ENCODE results near the gene COL19A1.

COL19A1 gene

GRCh38 chr6:69987550-69987949 is 121.2 kb downstream of the COL19A1 start:
- Histone ChIP-seq H3K4me3 (ENCODE audit: low read length, poor library complexity, severe bottlenecking) (no peak overlapping the region), H3K27me3 (ENCODE audit: insufficient read depth, low read length, poor library complexity, severe bottlenecking) (no peaks in the 10 kb centered on the region), H3K4me2 (ENCODE audit: low read depth, low read length, poor library complexity, severe bottlenecking) (no peak overlapping the region), H4K20me1 (ENCODE audit: insufficient read depth, low read length, poor library complexity, severe bottlenecking) (no peaks in the 10 kb centered on the region), H3K4me1 (ENCODE audit: insufficient read depth, low read length, poor library complexity, severe bottlenecking) (no peaks in the 10 kb centered on the region), H2AFZ (ENCODE audit: low read length) (no peak overlapping the region), H3K9ac (ENCODE audit: low read depth, low read length, poor library complexity, severe bottlenecking) (no peak overlapping the region), H3K79me2 (ENCODE audit: insufficient read depth, low read length) (no peaks in the 10 kb centered on the region), H3K36me3 (ENCODE audit: insufficient read depth, low read length) (no peaks in the 10 kb centered on the region), H3K9me2 (replicated peaks; ENCODE audit: low read depth, low read length) (no peaks in the 10 kb centered on the region), H3K9me3 (ENCODE audit: insufficient read depth, low read depth, low read length) (no peaks in the 10 kb centered on the region), H3F3A (ENCODE audit: low read depth) (no peaks in the 10 kb centered on the region)
- TF ChIP-seq EZH2phosphoT487 (IDR thresholded peaks at IDR 0.05; ENCODE audit: borderline replicate concordance): no peak
- TF ChIP-seq CTCF (conservative IDR thresholded peaks at IDR 0.05; ENCODE audit: low read length): no peak

DNA sequence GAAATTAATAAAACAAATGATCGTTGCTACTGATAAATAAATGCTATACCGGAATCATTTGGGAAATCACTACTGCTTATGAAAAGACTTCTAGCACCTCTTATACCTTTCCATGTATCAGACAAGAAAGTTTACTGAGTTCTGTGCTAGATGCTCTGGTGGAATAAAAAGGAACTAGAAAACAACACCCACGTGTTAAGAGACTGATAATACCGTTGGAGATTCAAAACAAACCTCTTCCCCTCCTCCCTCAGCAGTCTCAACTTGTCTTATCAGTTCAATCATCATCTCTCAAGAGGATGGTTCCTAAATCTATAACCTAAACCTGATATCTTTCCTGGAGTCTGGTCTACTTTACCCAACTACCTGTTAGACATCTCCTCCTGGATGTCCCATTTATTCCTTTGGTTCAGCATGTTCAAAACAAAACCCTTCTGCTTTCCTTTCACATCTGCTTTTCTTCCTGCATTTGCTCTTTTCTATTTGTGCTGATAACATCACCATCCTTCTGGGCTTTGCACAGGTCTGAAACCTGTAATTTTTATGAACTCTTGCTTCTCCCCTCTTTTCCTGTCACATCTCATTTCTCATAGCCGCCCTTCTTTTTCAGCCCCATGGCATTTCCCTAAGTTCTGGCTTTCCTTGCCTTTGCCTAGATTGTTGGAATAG is 122.2 kb downstream of the COL19A1 start:
- Histone ChIP-seq H3K9me3 (ENCODE audit: insufficient read depth, low read depth, low read length) (no peaks in the 10 kb centered on the region), H3K27me3 (ENCODE audit: insufficient read depth, low read length, poor library complexity, severe bottlenecking) (no peaks in the 10 kb centered on the region), H3F3A (ENCODE audit: low read depth) (no peaks in the 10 kb centered on the region), H3K36me3 (ENCODE audit: insufficient read depth, low read length) (no peaks in the 10 kb centered on the region), H4K20me1 (ENCODE audit: insufficient read depth, low read length, poor library complexity, severe bottlenecking) (no peaks in the 10 kb centered on the region), H3K79me2 (ENCODE audit: insufficient read depth, low read length) (no peaks in the 10 kb centered on the region), H3K4me2 (ENCODE audit: low read depth, low read length, poor library complexity, severe bottlenecking) (no peak overlapping the region), H3K4me1 (ENCODE audit: insufficient read depth, low read length, poor library complexity, severe bottlenecking) (no peaks in the 10 kb centered on the region), H3K4me3 (ENCODE audit: low read length, poor library complexity, severe bottlenecking) (no peak overlapping the region), H3K9me2 (replicated peaks; ENCODE audit: low read depth, low read length) (no peaks in the 10 kb centered on the region), H2AFZ (ENCODE audit: low read length) (peak overlapping the region; percentile 47; the same call in 1 of the 2 replicates), H3K9ac (ENCODE audit: low read depth, low read length, poor library complexity, severe bottlenecking) (no peak overlapping the region)
- TF ChIP-seq EZH2phosphoT487 (IDR thresholded peaks at IDR 0.05; ENCODE audit: borderline replicate concordance) (no peak), CTCF (conservative IDR thresholded peaks at IDR 0.05; ENCODE audit: low read length) (no peak)

DNA sequence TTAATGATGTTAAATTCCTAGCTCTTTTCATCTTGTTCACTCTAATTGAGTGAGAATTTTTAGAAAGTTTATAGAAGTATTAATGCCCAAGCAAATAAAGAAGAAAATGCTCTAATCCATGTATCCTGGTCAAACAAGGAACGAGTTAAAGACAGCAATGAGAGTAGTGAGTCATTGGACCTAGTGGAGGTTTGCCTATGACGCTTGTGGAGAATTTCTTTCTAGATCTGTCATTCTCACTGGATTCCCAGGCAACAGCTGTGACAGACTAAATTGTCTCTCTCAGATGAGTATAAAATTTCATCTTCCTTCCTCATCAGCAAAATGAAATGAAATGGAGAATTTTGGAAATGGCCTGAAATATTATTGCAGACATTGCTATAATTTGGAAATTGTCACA is 127.9 kb downstream of the COL19A1 start:
- H3K27me3 ChIP-seq (ENCODE audit: insufficient read depth, low read length, poor library complexity, severe bottlenecking): no peaks in the 10 kb centered on the region
- H3K9me3 ChIP-seq (ENCODE audit: insufficient read depth, low read depth, low read length): no peaks in the 10 kb centered on the region
- no peaks in the 10 kb centered on the region for H3K79me2 ChIP-seq (ENCODE audit: insufficient read depth, low read length)
- no peaks in the 10 kb centered on the region for H4K20me1 ChIP-seq (ENCODE audit: insufficient read depth, low read length, poor library complexity, severe bottlenecking)
- no peaks in the 10 kb centered on the region for H3F3A ChIP-seq (ENCODE audit: low read depth)
- no peak overlapping the region for H3K4me3 ChIP-seq (ENCODE audit: low read length, poor library complexity, severe bottlenecking)
- H2AFZ ChIP-seq (ENCODE audit: low read length): no peak overlapping the region
- H3K4me2 ChIP-seq (ENCODE audit: low read depth, low read length, poor library complexity, severe bottlenecking): no peak overlapping the region
- no peaks in the 10 kb centered on the region for H3K36me3 ChIP-seq (ENCODE audit: insufficient read depth, low read length)
- no peaks in the 10 kb centered on the region for H3K4me1 ChIP-seq (ENCODE audit: insufficient read depth, low read length, poor library complexity, severe bottlenecking)
- TF ChIP-seq CTCF (conservative IDR thresholded peaks at IDR 0.05; ENCODE audit: low read length) (no peak), EZH2phosphoT487 (IDR thresholded peaks at IDR 0.05; ENCODE audit: borderline replicate concordance) (no peak)
- H3K9ac ChIP-seq (ENCODE audit: low read depth, low read length, poor library complexity, severe bottlenecking): no peak overlapping the region
- H3K9me2 ChIP-seq (replicated peaks; ENCODE audit: low read depth, low read length): no peaks in the 10 kb centered on the region

All from Loucy (cell line).